ENCODE results near the gene CALML3. TPM values are rescaled to one million over a fixed set of nuclear protein-coding genes. Genes with fewer than 3 reads are reported as not detected.

CALML3 gene
- total RNA-seq, 1 experiment from 2014 or later = not detected

DNA sequence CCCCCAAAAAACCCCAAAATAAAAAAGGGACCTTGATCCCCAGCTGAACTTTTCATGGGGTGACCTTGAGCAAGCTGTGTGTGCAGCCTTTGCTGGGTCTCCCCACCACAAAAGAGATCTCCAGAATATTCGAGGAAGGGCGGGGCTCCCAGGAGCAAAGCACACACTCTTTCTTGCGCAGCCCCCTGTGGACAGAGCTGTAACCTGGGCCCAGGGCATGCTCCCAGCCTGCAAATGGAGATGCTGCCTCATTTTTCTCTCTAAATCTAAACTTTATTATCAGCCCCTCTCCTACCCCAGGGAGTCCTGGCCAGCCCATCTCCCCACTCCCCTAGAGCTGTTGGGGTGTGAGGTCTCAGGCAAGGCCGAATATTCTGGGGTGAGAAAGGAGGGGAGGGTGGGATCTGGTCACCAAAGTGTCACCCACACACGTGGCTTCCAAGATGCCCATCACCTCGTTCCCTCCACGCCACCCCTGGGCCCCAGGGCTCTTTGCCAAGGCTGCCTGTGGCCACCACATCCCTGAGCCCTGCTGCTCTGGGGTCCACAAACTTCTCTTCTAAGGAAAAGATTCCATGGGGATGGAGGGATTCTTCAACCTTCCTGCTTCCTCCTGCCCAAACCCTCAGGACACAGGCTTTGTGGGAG is 1.7 kb upstream of the CALML3 start:
- Histone ChIP-seq H3K79me2 (ENCODE audit: insufficient read depth, low read length) (no peaks in the 10 kb centered on the region), H3K27me3 (ENCODE audit: insufficient read depth, low read length) (no peaks in the 10 kb centered on the region), H3K9ac (ENCODE audit: extremely low read depth, insufficient read length, low read length) (no peak overlapping the region), H3K23ac (ENCODE audit: insufficient read length, low read depth, low read length) (no peak overlapping the region), H3K56ac (ENCODE audit: insufficient read length, low read depth, low read length) (no peak overlapping the region), H2AK5ac (ENCODE audit: insufficient read length, low read length) (no peak overlapping the region), H3K79me1 (ENCODE audit: insufficient read depth, low read depth, low read length, poor library complexity, severe bottlenecking) (no peaks in the 10 kb centered on the region), H3K23me2 (ENCODE audit: insufficient read length, low read depth, low read length, poor library complexity, severe bottlenecking) (no peaks in the 10 kb centered on the region), H3K4me1 (ENCODE audit: insufficient read depth, low read length) (no peaks in the 10 kb centered on the region), H3K9me3 (ENCODE audit: control insufficient read depth, low read depth, low read length) (no peaks in the 10 kb centered on the region), H2BK120ac (ENCODE audit: low read depth, low read length, poor library complexity, severe bottlenecking) (no peak overlapping the region), H2BK5ac (ENCODE audit: insufficient read length, low read length) (no peak overlapping the region), H4K8ac (replicated peaks; ENCODE audit: insufficient read length, low read depth, low read length) (no peak overlapping the region), H3T11ph (ENCODE audit: low read length) (no peak overlapping the region), H4K20me1 (ENCODE audit: control insufficient read depth, insufficient read depth, insufficient read length) (no peaks in the 10 kb centered on the region), H3K18ac (ENCODE audit: insufficient read length, low read depth, low read length) (no peak overlapping the region), H2BK15ac (ENCODE audit: low read depth, low read length) (no peak overlapping the region), H4K91ac (ENCODE audit: insufficient read length, low read depth, low read length) (no peak overlapping the region), H3K14ac (ENCODE audit: insufficient read depth, low read length) (no peak overlapping the region), H2BK12ac (ENCODE audit: insufficient read length, low read depth, low read length) (no peak overlapping the region), H3K27ac (ENCODE audit: insufficient read length, low read depth, low read length) (no peak overlapping the region), H2BK20ac (ENCODE audit: low read depth, low read length, poor library complexity, severe bottlenecking) (no peak overlapping the region), H3K4ac (ENCODE audit: low read depth, low read length) (no peak overlapping the region), H2AFZ (ENCODE audit: low read length) (no peak overlapping the region), H3K4me2 (ENCODE audit: insufficient read depth, insufficient read length, low read length) (no peak overlapping the region), H4K5ac (ENCODE audit: insufficient read length, low read depth, low read length) (no peak overlapping the region)
- WGBS (ENCODE audit: extremely low coverage, insufficient read length, low lambda C conversion rate) = no CpG with 5 or more reads among the region's 7 CpGs
- peaks cover 12 to 32% of the 10 kb centered on the region in 2 experiments for H3K4me1 Mint-ChIP-seq
- no peak overlapping the region for H3K4me3 Mint-ChIP-seq
- H3K27ac Mint-ChIP-seq = no peak overlapping the region
- peaks cover 23 to 25% of the 10 kb centered on the region in 2 experiments for H3K9me3 Mint-ChIP-seq
- peak; percentile 19 for DNase-seq
- peaks cover 5 to 20% (median 11%) of the 10 kb centered on the region in 3 experiments; a peak in 5 of 7 replicates for H3K36me3 Mint-ChIP-seq (ENCODE audit: insufficient read depth in 1 of 3, low read depth in 3 of 3)
- TF ChIP-seq, protein P1, sequence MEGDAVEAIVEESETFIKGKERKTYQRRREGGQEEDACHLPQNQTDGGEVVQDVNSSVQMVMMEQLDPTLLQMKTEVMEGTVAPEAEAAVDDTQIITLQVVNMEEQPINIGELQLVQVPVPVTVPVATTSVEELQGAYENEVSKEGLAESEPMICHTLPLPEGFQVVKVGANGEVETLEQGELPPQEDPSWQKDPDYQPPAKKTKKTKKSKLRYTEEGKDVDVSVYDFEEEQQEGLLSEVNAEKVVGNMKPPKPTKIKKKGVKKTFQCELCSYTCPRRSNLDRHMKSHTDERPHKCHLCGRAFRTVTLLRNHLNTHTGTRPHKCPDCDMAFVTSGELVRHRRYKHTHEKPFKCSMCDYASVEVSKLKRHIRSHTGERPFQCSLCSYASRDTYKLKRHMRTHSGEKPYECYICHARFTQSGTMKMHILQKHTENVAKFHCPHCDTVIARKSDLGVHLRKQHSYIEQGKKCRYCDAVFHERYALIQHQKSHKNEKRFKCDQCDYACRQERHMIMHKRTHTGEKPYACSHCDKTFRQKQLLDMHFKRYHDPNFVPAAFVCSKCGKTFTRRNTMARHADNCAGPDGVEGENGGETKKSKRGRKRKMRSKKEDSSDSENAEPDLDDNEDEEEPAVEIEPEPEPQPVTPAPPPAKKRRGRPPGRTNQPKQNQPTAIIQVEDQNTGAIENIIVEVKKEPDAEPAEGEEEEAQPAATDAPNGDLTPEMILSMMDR (conservative IDR thresholded peaks at IDR 0.05) = no peak
- 0 out of 2 replicates have a peak, but pooled peaks cover 2% of the 10 kb centered on the region for H3K27me3 Mint-ChIP-seq (ENCODE audit: low read depth)

All from H9 (cell line).